Measurements from ENCODE around the gene SCAF1. TPM values are rescaled to one million over a fixed set of nuclear protein-coding genes. Genes with fewer than 3 reads are reported as not detected.

The SCAF1 gene
- total and polyA plus RNA-seq, 9 of the 15 experiments (the other 6 are each of a cell fraction or from before 2014, with no cell fraction given): 0.20 to 79.0 (median 4.9) TPM

- TF ChIP-seq, protein P1, sequence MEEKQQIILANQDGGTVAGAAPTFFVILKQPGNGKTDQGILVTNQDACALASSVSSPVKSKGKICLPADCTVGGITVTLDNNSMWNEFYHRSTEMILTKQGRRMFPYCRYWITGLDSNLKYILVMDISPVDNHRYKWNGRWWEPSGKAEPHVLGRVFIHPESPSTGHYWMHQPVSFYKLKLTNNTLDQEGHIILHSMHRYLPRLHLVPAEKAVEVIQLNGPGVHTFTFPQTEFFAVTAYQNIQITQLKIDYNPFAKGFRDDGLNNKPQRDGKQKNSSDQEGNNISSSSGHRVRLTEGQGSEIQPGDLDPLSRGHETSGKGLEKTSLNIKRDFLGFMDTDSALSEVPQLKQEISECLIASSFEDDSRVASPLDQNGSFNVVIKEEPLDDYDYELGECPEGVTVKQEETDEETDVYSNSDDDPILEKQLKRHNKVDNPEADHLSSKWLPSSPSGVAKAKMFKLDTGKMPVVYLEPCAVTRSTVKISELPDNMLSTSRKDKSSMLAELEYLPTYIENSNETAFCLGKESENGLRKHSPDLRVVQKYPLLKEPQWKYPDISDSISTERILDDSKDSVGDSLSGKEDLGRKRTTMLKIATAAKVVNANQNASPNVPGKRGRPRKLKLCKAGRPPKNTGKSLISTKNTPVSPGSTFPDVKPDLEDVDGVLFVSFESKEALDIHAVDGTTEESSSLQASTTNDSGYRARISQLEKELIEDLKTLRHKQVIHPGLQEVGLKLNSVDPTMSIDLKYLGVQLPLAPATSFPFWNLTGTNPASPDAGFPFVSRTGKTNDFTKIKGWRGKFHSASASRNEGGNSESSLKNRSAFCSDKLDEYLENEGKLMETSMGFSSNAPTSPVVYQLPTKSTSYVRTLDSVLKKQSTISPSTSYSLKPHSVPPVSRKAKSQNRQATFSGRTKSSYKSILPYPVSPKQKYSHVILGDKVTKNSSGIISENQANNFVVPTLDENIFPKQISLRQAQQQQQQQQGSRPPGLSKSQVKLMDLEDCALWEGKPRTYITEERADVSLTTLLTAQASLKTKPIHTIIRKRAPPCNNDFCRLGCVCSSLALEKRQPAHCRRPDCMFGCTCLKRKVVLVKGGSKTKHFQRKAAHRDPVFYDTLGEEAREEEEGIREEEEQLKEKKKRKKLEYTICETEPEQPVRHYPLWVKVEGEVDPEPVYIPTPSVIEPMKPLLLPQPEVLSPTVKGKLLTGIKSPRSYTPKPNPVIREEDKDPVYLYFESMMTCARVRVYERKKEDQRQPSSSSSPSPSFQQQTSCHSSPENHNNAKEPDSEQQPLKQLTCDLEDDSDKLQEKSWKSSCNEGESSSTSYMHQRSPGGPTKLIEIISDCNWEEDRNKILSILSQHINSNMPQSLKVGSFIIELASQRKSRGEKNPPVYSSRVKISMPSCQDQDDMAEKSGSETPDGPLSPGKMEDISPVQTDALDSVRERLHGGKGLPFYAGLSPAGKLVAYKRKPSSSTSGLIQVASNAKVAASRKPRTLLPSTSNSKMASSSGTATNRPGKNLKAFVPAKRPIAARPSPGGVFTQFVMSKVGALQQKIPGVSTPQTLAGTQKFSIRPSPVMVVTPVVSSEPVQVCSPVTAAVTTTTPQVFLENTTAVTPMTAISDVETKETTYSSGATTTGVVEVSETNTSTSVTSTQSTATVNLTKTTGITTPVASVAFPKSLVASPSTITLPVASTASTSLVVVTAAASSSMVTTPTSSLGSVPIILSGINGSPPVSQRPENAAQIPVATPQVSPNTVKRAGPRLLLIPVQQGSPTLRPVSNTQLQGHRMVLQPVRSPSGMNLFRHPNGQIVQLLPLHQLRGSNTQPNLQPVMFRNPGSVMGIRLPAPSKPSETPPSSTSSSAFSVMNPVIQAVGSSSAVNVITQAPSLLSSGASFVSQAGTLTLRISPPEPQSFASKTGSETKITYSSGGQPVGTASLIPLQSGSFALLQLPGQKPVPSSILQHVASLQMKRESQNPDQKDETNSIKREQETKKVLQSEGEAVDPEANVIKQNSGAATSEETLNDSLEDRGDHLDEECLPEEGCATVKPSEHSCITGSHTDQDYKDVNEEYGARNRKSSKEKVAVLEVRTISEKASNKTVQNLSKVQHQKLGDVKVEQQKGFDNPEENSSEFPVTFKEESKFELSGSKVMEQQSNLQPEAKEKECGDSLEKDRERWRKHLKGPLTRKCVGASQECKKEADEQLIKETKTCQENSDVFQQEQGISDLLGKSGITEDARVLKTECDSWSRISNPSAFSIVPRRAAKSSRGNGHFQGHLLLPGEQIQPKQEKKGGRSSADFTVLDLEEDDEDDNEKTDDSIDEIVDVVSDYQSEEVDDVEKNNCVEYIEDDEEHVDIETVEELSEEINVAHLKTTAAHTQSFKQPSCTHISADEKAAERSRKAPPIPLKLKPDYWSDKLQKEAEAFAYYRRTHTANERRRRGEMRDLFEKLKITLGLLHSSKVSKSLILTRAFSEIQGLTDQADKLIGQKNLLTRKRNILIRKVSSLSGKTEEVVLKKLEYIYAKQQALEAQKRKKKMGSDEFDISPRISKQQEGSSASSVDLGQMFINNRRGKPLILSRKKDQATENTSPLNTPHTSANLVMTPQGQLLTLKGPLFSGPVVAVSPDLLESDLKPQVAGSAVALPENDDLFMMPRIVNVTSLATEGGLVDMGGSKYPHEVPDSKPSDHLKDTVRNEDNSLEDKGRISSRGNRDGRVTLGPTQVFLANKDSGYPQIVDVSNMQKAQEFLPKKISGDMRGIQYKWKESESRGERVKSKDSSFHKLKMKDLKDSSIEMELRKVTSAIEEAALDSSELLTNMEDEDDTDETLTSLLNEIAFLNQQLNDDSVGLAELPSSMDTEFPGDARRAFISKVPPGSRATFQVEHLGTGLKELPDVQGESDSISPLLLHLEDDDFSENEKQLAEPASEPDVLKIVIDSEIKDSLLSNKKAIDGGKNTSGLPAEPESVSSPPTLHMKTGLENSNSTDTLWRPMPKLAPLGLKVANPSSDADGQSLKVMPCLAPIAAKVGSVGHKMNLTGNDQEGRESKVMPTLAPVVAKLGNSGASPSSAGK (IDR thresholded peaks at IDR 0.05): no peak
- no peak for TF ChIP-seq ZNF75A (CRISPR knock-in tag; IDR thresholded peaks at IDR 0.05)
- no peak; a peak in 1 of 4 replicates for TF ChIP-seq RCOR1 (IDR thresholded peaks at IDR 0.05; ENCODE audit: borderline replicate concordance in 1 of 2, low read depth in 2 of 2, low read length in 2 of 2)
- TF ChIP-seq MIER1 (IDR thresholded peaks at IDR 0.05; ENCODE audit: low read depth): no peak
- TF ChIP-seq, protein P2, sequence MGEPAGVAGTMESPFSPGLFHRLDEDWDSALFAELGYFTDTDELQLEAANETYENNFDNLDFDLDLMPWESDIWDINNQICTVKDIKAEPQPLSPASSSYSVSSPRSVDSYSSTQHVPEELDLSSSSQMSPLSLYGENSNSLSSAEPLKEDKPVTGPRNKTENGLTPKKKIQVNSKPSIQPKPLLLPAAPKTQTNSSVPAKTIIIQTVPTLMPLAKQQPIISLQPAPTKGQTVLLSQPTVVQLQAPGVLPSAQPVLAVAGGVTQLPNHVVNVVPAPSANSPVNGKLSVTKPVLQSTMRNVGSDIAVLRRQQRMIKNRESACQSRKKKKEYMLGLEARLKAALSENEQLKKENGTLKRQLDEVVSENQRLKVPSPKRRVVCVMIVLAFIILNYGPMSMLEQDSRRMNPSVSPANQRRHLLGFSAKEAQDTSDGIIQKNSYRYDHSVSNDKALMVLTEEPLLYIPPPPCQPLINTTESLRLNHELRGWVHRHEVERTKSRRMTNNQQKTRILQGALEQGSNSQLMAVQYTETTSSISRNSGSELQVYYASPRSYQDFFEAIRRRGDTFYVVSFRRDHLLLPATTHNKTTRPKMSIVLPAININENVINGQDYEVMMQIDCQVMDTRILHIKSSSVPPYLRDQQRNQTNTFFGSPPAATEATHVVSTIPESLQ (CRISPR knock-in tag; IDR thresholded peaks at IDR 0.05): no peak
- TF ChIP-seq, protein P3, sequence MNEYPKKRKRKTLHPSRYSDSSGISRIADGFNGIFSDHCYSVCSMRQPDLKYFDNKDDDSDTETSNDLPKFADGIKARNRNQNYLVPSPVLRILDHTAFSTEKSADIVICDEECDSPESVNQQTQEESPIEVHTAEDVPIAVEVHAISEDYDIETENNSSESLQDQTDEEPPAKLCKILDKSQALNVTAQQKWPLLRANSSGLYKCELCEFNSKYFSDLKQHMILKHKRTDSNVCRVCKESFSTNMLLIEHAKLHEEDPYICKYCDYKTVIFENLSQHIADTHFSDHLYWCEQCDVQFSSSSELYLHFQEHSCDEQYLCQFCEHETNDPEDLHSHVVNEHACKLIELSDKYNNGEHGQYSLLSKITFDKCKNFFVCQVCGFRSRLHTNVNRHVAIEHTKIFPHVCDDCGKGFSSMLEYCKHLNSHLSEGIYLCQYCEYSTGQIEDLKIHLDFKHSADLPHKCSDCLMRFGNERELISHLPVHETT (CRISPR knock-in tag; conservative IDR thresholded peaks at IDR 0.05 in 1 of 2, IDR thresholded peaks at IDR 0.05 in 1 of 2): no peak
- peak; percentile 34 for TF ChIP-seq CEBPG (CRISPR knock-in tag; IDR thresholded peaks at IDR 0.05)
- TF ChIP-seq CEBPG (tag; conservative IDR thresholded peaks at IDR 0.05 in 1 of 2, IDR thresholded peaks at IDR 0.05 in 1 of 2): peak; percentile 62 to 81; a peak in 2 of 4 replicates
- no peak for TF ChIP-seq ATF7 (IDR thresholded peaks at IDR 0.05)
- no peak for TF ChIP-seq LARP7 (IDR thresholded peaks at IDR 0.05)
- no peak for TF ChIP-seq ZNF197 (CRISPR knock-in tag; IDR thresholded peaks at IDR 0.05; ENCODE audit: low read depth)
- TF ChIP-seq TEAD4 (IDR thresholded peaks at IDR 0.05; ENCODE audit: low read length): no peak
- TF ChIP-seq TEAD4 (CRISPR knock-in tag; IDR thresholded peaks at IDR 0.05; ENCODE audit: borderline replicate concordance): no peak
- no peak for TF ChIP-seq ZNF263 (CRISPR knock-in tag; IDR thresholded peaks at IDR 0.05; ENCODE audit: borderline replicate concordance)
These were observed 34.8 kb downstream of the SCAF1 start (continued) for GRCh38 chr19:49676784-49677230.

All from K562 (cell line).